ENCODE measurements around the gene ANKRD29. TPM values are rescaled to one million over a fixed set of nuclear protein-coding genes. Genes with fewer than 3 reads are reported as not detected.
A peak's percentile ranks its signal among the peaks of the same experiment; 100 is the strongest.

The ANKRD29 gene
- total RNA-seq, 1 experiment from 2014 or later: 4.3 TPM

GRCh38 chr18:23635283-23636070, 27.2 kb downstream of the ANKRD29 start:
- H3K4me2 ChIP-seq: peak overlapping the region; percentile 70
- no TSS peak for BruUV-seq (replicated peaks)

GRCh38 chr18:23634692-23635091, 28.0 kb downstream of the ANKRD29 start:
- POLR2A ChIA-PET (ENCODE audit: unreplicated experiment): interaction anchor here (0.5 to 0.6 kb wide), 2 partner anchors 13 to 16 kb away, joined by 3 to 4 read pairs; no protein-coding TSS in a partner anchor

More at GRCh38 chr18:23635283-23636070, 27.2 kb downstream of the ANKRD29 start:
- no peaks in the 10 kb centered on the region for H3K27me3 ChIP-seq (ENCODE audit: insufficient read depth, low read depth)
- H3K9me3 ChIP-seq (ENCODE audit: insufficient read depth, low read depth): no peaks in the 10 kb centered on the region
- no peak for TF ChIP-seq CTCF (conservative IDR thresholded peaks at IDR 0.05)
- TF ChIP-seq EZH2 (IDR thresholded peaks at IDR 0.05; ENCODE audit: low read depth): no peak
- H3K4me3 ChIP-seq: 0 out of 2 replicates have a peak overlapping the region, but pooled peaks have one; percentile 16
- intact Hi-C loops (cut with micrococcal nuclease; ENCODE audit: unreplicated experiment): no loop called here
- H2AFZ ChIP-seq: peak overlapping the region; percentile 71; the same call in 1 of the 2 replicates
- peaks cover 26% of the 10 kb centered on the region for H3K4me1 ChIP-seq (replicated peaks; ENCODE audit: insufficient read depth)
- H3K79me2 ChIP-seq (ENCODE audit: low read depth): no peaks in the 10 kb centered on the region
- no peaks in the 10 kb centered on the region for H4K20me1 ChIP-seq (ENCODE audit: insufficient read depth)
- ChIA-PET CTCF (interaction anchor here (0.7 to 1.6 kb wide), 2 partner anchors 15 to 68 kb away, joined by 3 to 4 read pairs; no protein-coding TSS in a partner anchor), POLR2A (ENCODE audit: unreplicated experiment) (interaction anchor here (0.5 to 0.7 kb wide), 3 partner anchors 13 to 34 kb away, joined by 3 to 15 read pairs (median 4); no protein-coding TSS in a partner anchor)
- peak; percentile 21 to 70 for DNase-seq
- H3F3A ChIP-seq (ENCODE audit: insufficient read depth, low read depth): peaks cover 27% of the 10 kb centered on the region
- H3K27ac ChIP-seq: peak overlapping the region; percentile 96
- no peaks in the 10 kb centered on the region for H3K9me2 ChIP-seq (ENCODE audit: insufficient read depth)
- H3K36me3 ChIP-seq (ENCODE audit: low read depth): no peaks in the 10 kb centered on the region

GRCh38 chr18:23632615-23633014, 30.1 kb downstream of the ANKRD29 start:
- Histone ChIP-seq H3K36me3 (ENCODE audit: low read depth) (no peaks in the 10 kb centered on the region), H3F3A (ENCODE audit: insufficient read depth, low read depth) (peaks cover 34% of the 10 kb centered on the region), H3K27ac (no peak overlapping the region), H3K4me3 (no peak overlapping the region), H3K79me2 (ENCODE audit: low read depth) (no peaks in the 10 kb centered on the region), H4K20me1 (ENCODE audit: insufficient read depth) (no peaks in the 10 kb centered on the region), H3K27me3 (ENCODE audit: insufficient read depth, low read depth) (no peaks in the 10 kb centered on the region), H3K9me2 (ENCODE audit: insufficient read depth) (no peaks in the 10 kb centered on the region), H2AFZ (no peak overlapping the region), H3K4me2 (no peak overlapping the region), H3K9me3 (ENCODE audit: insufficient read depth, low read depth) (no peaks in the 10 kb centered on the region), H3K4me1 (replicated peaks; ENCODE audit: insufficient read depth) (peaks cover 50% of the 10 kb centered on the region)
- no peak for DNase-seq
- POLR2A ChIA-PET (ENCODE audit: unreplicated experiment): no interaction called here
- TF ChIP-seq CTCF (conservative IDR thresholded peaks at IDR 0.05) (no peak), EZH2 (IDR thresholded peaks at IDR 0.05; ENCODE audit: low read depth) (no peak)
- no TSS peak for BruUV-seq (replicated peaks)
- intact Hi-C loops (cut with micrococcal nuclease; ENCODE audit: unreplicated experiment): no loop called here
- CTCF ChIA-PET: no interaction called here

More at GRCh38 chr18:23634692-23635091, 28.0 kb downstream of the ANKRD29 start:
- intact Hi-C loops (cut with micrococcal nuclease; ENCODE audit: unreplicated experiment): no loop called here
- no peaks in the 10 kb centered on the region for H3K27me3 ChIP-seq (ENCODE audit: insufficient read depth, low read depth)
- peak overlapping the region; percentile 70; the same call in 1 of the 2 replicates for H3K4me2 ChIP-seq
- no peaks in the 10 kb centered on the region for H3K36me3 ChIP-seq (ENCODE audit: low read depth)
- H3K79me2 ChIP-seq (ENCODE audit: low read depth): no peaks in the 10 kb centered on the region
- H3K4me1 ChIP-seq (replicated peaks; ENCODE audit: insufficient read depth): peaks cover 32% of the 10 kb centered on the region
- no peak overlapping the region for H2AFZ ChIP-seq
- H3K4me3 ChIP-seq: no peak overlapping the region
- H4K20me1 ChIP-seq (ENCODE audit: insufficient read depth): no peaks in the 10 kb centered on the region
- peak overlapping the region; percentile 96 for H3K27ac ChIP-seq
- DNase-seq: no peak
- H3F3A ChIP-seq (ENCODE audit: insufficient read depth, low read depth): peaks cover 27% of the 10 kb centered on the region
- no peaks in the 10 kb centered on the region for H3K9me3 ChIP-seq (ENCODE audit: insufficient read depth, low read depth)
- no TSS peak for BruUV-seq (replicated peaks)
- TF ChIP-seq EZH2 (IDR thresholded peaks at IDR 0.05; ENCODE audit: low read depth): no peak
- TF ChIP-seq CTCF (conservative IDR thresholded peaks at IDR 0.05): no peak
- CTCF ChIA-PET: interaction anchor here (0.7 to 1.6 kb wide), 2 partner anchors 16 to 68 kb away, joined by 3 to 4 read pairs; no protein-coding TSS in a partner anchor
- H3K9me2 ChIP-seq (ENCODE audit: insufficient read depth): no peaks in the 10 kb centered on the region
